GM12865 (cell line): Measurements from ENCODE around the gene MCCC2.
"Not testable (repeated sequence)": the region's sequence is repeated elsewhere in the genome, so short reads cannot be mapped to it uniquely, and the experiment has no call there.

ENCODE experiments used
- DNase-seq: peaks from one replicate; pipeline ENCODE4 v3.0.0; 2010; ENCODE audit warnings: low read depth
- H3K4me3 ChIP-seq: 2 replicates; pipeline ENCODE4 v1.5.1; 2011; ENCODE audit warnings: mild to moderate bottlenecking, low read depth, low read length, control low read depth
- TF ChIP-seq, protein P1 (sequence below): IDR thresholded peaks from 2 replicates; pipeline ENCODE4 v1.5.1; 2011; ENCODE audit warnings: low read length, control low read depth, low read depth, inconsistent platforms; ENCODE audit not compliant: insufficient read depth; ENCODE audit errors: missing control alignments

Gene MCCC2

DNA sequence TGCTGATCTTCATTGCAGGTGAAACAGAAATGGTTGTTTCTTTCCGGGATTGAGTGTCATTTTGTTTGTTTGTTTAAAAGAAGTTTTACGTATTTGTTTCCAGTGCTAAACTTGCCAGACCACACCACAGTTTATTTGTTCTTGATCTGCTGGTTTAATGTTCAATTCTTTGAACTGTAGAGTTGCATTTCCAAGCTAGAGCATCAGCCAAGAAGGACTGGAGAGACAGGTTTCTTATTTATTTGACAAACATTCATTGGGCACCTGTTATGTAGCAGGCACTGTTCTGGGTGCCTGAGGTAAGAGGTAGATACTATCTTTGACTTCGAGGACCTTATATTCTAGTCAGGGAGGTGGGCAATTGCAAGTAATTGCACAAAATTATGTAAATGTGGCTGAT is 45.0 kb downstream of the MCCC2 start:
- no peak for DNase-seq
- TF ChIP-seq, protein P1, sequence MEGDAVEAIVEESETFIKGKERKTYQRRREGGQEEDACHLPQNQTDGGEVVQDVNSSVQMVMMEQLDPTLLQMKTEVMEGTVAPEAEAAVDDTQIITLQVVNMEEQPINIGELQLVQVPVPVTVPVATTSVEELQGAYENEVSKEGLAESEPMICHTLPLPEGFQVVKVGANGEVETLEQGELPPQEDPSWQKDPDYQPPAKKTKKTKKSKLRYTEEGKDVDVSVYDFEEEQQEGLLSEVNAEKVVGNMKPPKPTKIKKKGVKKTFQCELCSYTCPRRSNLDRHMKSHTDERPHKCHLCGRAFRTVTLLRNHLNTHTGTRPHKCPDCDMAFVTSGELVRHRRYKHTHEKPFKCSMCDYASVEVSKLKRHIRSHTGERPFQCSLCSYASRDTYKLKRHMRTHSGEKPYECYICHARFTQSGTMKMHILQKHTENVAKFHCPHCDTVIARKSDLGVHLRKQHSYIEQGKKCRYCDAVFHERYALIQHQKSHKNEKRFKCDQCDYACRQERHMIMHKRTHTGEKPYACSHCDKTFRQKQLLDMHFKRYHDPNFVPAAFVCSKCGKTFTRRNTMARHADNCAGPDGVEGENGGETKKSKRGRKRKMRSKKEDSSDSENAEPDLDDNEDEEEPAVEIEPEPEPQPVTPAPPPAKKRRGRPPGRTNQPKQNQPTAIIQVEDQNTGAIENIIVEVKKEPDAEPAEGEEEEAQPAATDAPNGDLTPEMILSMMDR: no peak
- H3K4me3 ChIP-seq: no peak overlapping the region

DNA sequence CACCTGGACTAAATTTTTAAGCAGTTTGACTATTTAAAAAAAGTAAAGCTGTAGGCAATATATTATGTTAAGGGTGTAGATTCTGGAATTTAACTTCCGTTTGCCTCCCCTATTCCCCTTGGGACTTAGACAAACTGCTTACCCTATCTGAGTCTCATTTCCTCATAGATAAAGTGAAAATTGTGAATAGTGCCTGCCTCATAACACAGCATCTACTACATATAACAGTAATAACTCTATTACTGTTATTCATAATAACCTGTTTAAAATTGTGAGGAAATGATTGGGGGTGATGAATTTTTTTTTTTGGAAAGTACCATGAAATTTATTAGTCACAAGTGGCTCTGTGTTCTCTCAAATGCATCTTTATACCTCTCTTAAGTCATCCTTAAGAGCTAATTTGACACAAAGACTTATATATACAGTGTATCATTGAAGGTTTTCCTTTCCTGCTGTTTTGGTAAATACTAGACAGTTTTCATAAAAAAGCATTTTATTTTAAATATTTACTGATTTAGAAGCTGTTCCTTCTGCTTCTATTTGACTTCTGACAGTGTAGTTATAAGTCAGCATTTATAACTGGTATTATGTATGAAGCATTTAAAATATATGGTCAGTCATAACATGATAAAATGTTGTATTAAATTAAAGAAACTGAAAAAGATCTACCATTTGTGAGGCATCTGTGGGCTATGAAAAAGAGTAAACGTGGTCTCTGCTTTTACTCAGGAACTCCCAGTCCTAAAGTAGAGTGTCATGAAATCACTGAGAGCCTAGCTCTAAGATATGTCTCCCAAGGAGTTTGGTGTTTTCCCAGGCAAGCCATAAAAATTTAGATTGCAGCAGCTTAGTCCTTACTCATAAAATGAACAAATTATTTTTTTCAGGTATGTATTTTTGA is 46.4 kb downstream of the MCCC2 start:
- no peak overlapping the region for H3K4me3 ChIP-seq
- TF ChIP-seq, protein P1: no peak
- DNase-seq: peak; percentile 36

DNA sequence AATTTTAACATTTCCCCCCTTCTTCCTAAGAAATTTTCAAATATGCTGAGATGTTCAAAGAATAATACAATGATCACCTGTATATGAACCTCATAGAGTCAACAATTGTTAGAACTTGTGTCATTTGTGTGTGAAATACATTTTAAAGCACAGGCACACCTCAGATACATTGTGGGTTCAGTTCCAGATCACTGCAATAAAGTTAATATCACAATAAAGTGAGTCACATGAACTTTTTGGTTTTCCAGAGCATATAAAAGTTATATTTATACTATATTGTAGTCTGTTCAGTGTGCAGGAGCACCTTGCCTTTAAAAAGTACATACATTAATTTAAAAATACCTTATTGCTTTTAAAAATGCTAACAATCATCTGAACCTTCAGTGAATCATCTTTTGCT is 50.0 kb downstream of the MCCC2 start:
- TF ChIP-seq, protein P1: no peak
- H3K4me3 ChIP-seq: no peak overlapping the region
- no peak for DNase-seq

DNA sequence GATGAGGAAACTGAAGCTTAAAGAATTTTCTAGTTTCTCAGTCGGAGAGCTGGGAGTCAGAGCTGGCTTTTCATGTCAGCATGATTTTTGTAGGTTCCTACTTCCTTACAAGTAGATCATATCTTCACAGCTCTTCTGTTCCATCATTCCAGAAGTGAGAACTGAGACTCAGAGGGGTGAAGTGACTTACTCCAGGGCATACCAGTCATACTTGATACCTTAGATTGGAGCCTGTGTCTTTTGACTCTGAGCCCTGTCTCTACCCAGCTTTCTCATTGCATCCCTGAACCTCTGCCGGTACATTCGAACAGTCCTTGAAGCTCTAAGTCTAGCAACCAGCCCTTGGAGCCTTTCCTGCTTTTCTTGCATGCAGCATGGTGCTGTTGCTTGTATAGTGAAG is 53.3 kb downstream of the MCCC2 start:
- peak; percentile 19 for DNase-seq
- no peak overlapping the region for H3K4me3 ChIP-seq
- TF ChIP-seq, protein P1: no peak

DNA sequence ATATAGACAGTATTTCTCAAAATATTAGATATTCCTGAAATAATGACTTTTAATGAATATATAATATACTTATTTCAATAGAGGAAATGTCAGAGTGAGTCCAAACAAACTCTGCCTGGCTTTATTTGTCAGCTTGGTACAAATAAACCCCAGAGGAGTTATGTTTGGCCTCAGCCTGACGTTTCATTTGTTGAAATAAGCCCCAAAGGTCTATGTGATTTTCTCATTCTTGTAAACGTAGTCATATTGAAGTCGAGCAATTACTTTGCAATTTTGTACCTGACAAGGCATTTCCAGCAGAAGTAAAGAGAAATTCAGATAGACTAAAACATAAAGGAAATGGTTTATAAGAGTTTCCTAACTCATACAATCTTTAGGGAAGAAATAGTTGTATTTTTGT is 57.9 kb downstream of the MCCC2 start:
- no peak for DNase-seq
- TF ChIP-seq, protein P1: no peak
- no peak overlapping the region for H3K4me3 ChIP-seq

DNA sequence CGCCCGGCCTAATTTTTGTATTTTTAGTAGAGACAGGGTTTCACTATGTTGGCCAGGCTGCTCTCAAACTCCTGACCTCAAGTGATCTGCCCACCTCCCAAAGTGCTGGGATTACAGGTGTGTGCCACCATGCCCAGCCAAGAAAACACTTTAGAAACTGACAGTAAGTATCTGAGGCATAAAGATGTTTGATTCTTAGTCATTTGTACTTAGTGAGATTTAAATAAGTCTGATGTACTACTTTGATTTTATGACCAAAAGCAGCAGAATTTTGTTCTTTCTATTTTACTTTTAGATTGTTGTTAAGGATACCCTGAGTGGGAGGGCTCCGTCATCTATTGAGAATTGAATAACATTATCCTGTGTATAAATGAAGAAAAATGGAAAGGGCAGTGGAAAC is 63.8 kb downstream of the MCCC2 start:
- H3K4me3 ChIP-seq, DNase-seq: not testable (repeated sequence)

DNA sequence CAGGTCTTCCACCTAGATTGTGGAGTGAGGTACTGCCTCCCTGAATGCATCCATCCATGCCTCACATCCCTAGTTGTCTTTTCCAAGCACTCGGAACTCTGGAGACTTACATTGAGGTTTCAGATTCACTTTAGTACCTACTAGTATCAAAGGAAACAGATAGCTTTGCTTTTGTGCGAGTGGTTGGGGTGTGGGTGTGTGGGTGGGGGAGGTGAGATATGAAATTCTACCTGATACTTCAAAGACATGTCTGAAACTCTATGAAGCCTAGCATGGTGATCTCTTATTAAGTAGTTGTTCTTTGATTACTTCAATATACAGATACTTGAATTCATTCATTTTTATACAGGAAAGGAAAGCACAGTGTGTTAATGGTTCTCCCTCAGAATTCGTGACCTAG is 64.4 kb downstream of the MCCC2 start:
- no peak overlapping the region for H3K4me3 ChIP-seq
- DNase-seq: no peak

More for the DNA sequence above, 64.4 kb downstream of the MCCC2 start:
- TF ChIP-seq, protein P1: no peak
